ENCODE results near the gene PITPNM3. TPM values are rescaled to one million over a fixed set of nuclear protein-coding genes. Genes with fewer than 3 reads are reported as not detected.

Gene PITPNM3
- total RNA-seq, 1 experiment from 2014 or later = 3.6 TPM

- no peak for DNase-seq (ENCODE audit: low spot score)
Observed at GRCh38 chr17:6444571-6445335, 111.6 kb downstream of the PITPNM3 start.

DNA sequence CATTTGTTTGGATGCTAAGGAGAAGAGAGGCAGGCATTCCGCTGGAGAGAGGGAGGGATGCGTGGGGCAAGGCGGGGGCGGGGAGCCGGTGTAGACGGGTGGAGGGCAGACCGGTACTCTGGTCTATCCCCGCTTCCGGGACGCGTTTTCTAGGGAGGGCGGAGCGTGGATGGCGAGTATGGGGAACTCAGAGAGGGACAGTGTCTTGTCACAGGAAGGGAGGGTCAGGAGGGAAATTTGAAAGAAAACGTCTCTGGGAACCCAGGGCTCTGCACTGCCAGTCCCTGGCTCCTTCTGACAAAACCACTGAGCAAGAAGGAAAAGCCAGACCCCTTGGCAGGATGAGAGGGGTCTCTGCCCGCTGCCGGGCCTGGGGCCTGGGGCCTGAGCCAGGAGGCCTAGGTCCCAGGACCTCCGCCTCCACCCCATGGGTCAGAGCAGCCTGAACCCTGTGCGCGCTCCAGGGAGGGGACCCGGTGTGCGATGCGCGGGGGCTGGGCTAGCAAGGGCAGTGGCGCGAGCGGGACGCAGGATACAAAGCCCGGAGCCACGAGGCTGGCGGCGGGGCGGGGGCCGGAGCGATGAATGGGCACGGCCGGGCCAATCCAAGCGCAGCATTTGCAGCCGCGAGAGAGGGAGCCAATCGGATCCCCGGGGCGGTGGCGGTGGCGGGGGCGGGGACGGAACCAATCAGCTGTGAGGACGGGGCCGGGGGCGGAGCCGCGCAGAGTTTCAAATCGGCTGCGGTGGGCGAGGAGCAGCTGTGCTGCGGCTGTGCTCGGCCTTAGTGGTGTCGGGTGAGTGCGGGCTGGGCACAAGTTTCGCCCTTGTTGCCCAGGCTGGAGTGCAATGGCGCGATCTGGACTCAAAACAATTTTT, 112.4 kb downstream of the PITPNM3 start, which contains the start of gene PIMREG:
Gene PIMREG, plus strand, starts transcription at position 764 of the 879 bp plus-strand sequence. CDS start 656 bp downstream, outside the sequence.
- peak; percentile 91 for DNase-seq (ENCODE audit: low spot score)

- DNase-seq (ENCODE audit: low spot score) = no peak
Observed at GRCh38 chr17:6442775-6443174, 113.6 kb downstream of the PITPNM3 start.

GRCh38 chr17:6439951-6440350, 116.4 kb downstream of the PITPNM3 start:
- no peak for DNase-seq (ENCODE audit: low spot score)

DNA sequence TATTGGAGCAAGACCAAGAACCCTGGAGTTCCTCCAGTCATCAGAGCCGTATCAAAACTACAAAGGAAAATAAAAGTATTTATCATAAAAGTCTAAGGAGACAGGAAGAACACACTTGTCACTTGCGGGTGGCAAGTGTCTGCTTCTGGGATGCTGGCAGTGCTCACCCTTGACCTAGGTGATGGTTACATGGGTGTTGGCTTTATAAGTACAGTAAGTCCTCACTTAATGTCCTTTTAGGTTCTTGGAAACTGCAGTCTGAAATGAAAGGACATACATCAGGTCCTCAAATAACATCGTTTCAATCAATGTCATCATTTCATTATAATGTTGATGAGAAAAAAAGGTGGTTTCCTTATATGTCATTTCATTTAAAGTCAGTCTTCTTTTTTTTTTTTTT, 118.4 kb downstream of the PITPNM3 start:
- DNase-seq (ENCODE audit: low spot score) = no peak

GRCh38 chr17:6437466-6437865, 118.9 kb downstream of the PITPNM3 start:
- no peak for DNase-seq (ENCODE audit: low spot score)

DNA sequence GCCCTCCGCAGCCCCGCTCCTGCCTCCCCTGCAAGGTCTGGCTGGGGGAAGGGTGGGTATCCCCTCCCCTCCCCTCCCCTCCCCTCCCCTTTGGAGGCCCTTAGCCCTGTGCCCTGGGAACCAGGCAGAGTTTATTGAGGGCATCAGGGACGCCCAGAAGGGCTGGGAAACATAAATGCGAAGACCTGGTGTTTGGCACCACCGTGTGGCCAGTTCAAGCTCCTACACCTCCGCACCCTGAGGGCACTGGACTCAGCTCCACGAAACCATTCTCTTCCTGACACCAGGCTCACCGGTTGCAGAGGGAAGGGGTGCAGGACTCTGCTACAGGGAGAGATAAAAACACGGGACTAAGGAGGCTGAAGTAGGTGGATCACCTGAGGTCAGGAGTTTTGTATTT, 120.4 kb downstream of the PITPNM3 start:
- peak; percentile 61 for DNase-seq (ENCODE audit: low spot score)

DNA sequence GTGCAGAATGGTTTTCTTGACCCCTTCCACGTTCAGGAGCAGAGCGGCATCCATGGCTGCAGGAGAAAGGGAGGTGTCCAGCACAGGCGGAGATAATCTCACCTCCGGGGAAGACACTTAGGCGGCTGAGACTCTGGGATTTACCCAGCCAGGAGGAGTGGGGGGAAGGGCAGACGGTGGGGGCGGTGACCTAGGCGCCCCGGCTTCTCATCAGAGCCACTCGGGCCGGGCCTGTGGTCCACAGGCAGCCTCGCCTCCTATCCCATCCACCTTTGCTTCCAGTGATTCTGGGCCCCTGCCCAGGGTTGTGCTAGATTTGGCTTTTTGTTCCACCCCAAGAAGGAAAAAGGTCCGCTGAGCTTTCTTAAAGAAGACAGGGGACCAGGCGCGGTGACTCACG, 121.3 kb downstream of the PITPNM3 start, which contains the start of gene AIPL1:
Gene AIPL1, minus strand, starts transcription at position 71 of the 400 bp plus-strand sequence. Its CDS starts 17 bp downstream, at position 54.
- DNase-seq (ENCODE audit: low spot score) = no peak

GRCh38 chr17:6430769-6431168, 125.6 kb downstream of the PITPNM3 start:
- DNase-seq (ENCODE audit: low spot score) = no peak

- DNase-seq (ENCODE audit: low spot score) = no peak
Observed at GRCh38 chr17:6429266-6429665, 127.1 kb downstream of the PITPNM3 start.

DNA sequence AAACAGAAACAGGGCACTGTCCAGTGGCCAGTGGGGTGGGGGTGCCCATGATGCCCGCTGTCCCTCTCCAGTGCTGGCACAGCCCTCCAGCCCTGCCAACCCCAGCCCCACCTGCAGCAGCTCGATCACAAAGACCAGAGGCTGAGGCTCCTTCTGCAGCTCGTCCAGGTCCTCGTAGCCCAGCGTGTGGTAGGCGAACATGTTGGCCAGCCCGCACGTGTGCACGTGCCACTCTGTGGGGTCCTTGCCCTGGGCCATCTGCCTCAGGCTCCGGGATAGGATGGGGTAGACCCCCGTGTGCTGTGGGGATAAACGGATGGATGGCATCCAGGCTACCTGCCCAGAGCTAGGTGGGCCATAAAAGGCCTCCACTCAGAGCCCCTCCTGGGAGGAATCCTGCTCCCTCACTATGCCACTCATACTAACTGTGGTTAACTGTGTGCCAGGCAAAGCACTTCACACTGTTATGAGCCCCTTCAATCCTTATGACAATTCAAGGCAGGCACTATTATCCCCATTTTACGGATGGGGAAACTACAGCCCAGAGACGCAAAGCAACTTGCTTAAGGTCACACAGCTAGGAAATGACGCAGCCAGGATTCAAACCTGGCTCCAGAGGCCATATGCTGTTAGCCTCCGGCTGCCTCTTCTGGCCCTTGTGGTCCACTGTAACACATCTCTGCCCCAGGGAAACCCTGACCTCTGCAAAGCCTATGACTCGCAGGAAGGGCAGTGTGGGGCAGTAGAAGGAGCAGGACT, 128.0 kb downstream of the PITPNM3 start:
- no peak for DNase-seq (ENCODE audit: low spot score)

- peak; percentile 1 for DNase-seq (ENCODE audit: low spot score)
Observed at GRCh38 chr17:6427279-6427781, 129.0 kb downstream of the PITPNM3 start.

GRCh38 chr17:6426356-6427101, 129.8 kb downstream of the PITPNM3 start:
- no peak for DNase-seq (ENCODE audit: low spot score)

DNA sequence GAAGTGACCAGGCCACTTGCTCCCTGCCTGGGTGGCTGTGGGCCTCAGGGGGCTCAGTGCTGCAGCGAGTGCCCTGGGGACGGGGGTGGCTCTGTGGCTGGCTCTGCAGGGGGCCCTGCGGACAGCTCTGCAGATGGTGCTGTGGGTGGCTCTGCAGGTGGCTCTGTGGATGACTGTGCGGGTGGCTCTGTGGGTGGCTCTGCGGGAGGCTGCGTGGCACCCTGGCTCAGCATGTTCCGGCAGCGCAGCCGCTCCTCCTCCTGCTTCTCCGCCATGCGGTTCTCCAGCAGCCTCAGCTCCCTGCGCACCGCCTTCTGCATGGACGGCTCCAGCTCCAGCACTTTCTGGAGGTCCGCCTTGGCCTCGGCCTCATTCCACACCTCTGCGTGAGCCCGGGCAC, 130.9 kb downstream of the PITPNM3 start:
- DNase-seq (ENCODE audit: low spot score) = no peak

- DNase-seq (ENCODE audit: low spot score) = no peak
Observed at GRCh38 chr17:6423931-6424330, 132.4 kb downstream of the PITPNM3 start.

DNA sequence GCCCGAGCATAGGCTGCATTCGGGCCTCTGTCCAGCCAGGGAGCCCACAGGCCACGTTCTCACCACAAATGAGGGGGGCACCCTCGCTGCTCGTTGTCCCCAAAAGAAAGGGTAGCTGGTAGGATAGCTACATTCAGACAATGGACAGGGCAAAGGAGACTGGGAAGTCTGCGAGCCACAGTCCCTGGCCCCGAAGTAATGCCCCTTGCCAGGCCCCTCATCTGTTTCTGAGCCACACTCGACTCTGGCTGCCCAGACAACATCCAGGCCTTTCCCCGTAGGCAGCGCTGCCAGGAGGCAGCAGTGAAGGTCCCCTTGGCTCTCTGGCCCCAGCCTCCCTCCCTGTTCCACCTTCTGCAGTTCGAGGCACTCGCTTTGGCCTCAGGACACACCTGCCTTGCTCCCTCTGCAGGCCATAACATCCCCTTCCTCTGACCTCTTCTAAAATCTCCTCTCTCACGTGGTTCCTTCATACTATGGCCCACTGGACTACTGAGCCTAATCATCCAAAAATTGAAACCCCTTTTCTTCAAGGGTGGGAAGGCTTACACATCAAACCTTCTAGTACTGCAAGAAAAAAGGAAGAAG, 133.6 kb downstream of the PITPNM3 start:
- no peak for DNase-seq (ENCODE audit: low spot score)

GRCh38 chr17:6421700-6422604, 134.4 kb downstream of the PITPNM3 start:
- peak; percentile 71 for DNase-seq (ENCODE audit: low spot score)

DNA sequence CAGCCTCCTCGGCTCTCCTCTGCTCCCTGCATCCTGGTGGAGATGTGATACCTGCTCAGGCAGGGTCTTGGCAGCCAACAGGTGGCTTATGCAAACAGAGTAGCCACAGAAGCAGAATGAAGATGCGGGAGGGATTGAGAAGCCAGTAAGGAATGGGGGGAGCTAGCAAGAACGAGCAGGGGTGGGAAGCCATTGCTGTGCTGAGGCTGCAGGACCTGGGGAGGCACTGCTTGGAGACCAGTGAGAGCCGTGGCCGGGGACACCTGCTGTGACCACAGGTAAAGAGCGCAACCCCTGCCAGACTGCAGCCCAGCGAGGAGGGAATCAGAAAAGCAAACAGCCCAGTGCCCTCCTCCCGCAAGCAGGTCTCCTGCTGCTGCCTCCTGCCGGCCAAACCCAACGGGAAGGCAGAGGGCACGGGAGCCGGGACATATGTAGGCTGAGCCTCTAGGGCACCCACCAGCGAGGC, 136.1 kb downstream of the PITPNM3 start:
- DNase-seq (ENCODE audit: low spot score) = no peak

GRCh38 chr17:6415616-6416015, 140.7 kb downstream of the PITPNM3 start:
- DNase-seq (ENCODE audit: low spot score) = no peak

Data from HT-29 (cell line).